HepG2 (cell line): Measurements from ENCODE around the gene PPM1E. TPM values are rescaled to one million over a fixed set of nuclear protein-coding genes. Genes with fewer than 3 reads are reported as not detected.

Experiments used
- ATAC-seq: fragments of 200-7000 bp; cut with Tn5 transposase; 3 replicates; pipeline ENCODE4 v1.9.1; 2020; ENCODE audit warnings: mild to moderate bottlenecking, moderate library complexity
- BruUV-seq: library from RNA; stranded (reverse); fragments of 400-500 nt; replicated peaks from 2 replicates; lab custom pipeline; 2021; lab: Mats Ljungman, UMichigan
- CTCF ChIA-PET: fragments of 300-600 bp; formaldehyde crosslinking; extraction: SDS; loops from one replicate; lab custom pipeline; 2021; ENCODE audit warnings: low total read pairs, inconsistent platforms, low intra/inter-chr PET ratio; lab: Yijun Ruan, JAX
- POLR2A ChIA-PET: fragments of 350-600 bp; sonication (Branson Sonifier 250); formaldehyde crosslinking; loops from one replicate; lab custom pipeline; 2020; ENCODE audit warnings: antibody characterized with exemption, inconsistent platforms; lab: Yijun Ruan, JAX
- DNase-seq: peaks from one replicate; pipeline ENCODE4 v3.0.0-alpha.2; 2015; ENCODE audit warnings: low spot score
- FAIRE-seq: peaks from 3 replicates; lab custom pipeline; 2011; peaks lifted over from hg19 to GRCh38; lab: Jason Lieb, UNC
- H2AFZ ChIP-seq: one replicate; pipeline ENCODE4 v1.6.1; 2011; ENCODE audit warnings: low read length, inconsistent platforms
- H3K27ac ChIP-seq: fragments of 300-600 bp; 3 replicates; pipeline ENCODE4 v1.8.0; 2011; ENCODE audit warnings: mixed run types, mild to moderate bottlenecking, mixed read lengths, low read length, inconsistent platforms; ENCODE audit not compliant: insufficient read depth; ENCODE audit errors: extremely low read length
- H3K27me3 ChIP-seq, 2 experiments: fragments of 200-600 bp in 1 of 2; 2 replicates in 1 of 2; 3 replicates in 1 of 2; pipeline versions ENCODE4 v1.6.0 to v1.8.0; 2011; ENCODE audit warnings: low read length in 2 of 2, mild to moderate bottlenecking in 2 of 2, moderate library complexity in 2 of 2, inconsistent platforms in 1 of 2; ENCODE audit not compliant: insufficient read depth in 2 of 2, control insufficient read depth in 1 of 2
- H3K36me3 ChIP-seq, 2 experiments: fragments of 200-600 bp in 1 of 2; replicated peaks in 1 of 2; 2 replicates in 1 of 2; 3 replicates in 1 of 2; pipeline versions ENCODE4 v1.5.1 to v1.8.0; 2011; ENCODE audit warnings: low read length in 2 of 2, inconsistent platforms in 1 of 2; ENCODE audit not compliant: insufficient read depth in 2 of 2, control insufficient read depth in 1 of 2
- H3K4me1 ChIP-seq: 2 replicates; pipeline ENCODE4 v1.5.1; 2012; ENCODE audit warnings: low read length, inconsistent platforms; ENCODE audit not compliant: insufficient read depth
- H3K4me2 ChIP-seq: 2 replicates; pipeline ENCODE4 v1.6.0; 2011; ENCODE audit warnings: low read depth, low read length, inconsistent platforms
- H3K4me3 ChIP-seq, 3 experiments: fragments of 200-600 bp in 1 of 3; sonication (generic), shearing (Covaris generic) in 1 of 3; replicated peaks in 1 of 3; 2 replicates each; pipeline ENCODE4 v1.5.1; 2011 to 2016; ENCODE audit warnings: low read length in 3 of 3, inconsistent platforms in 2 of 3, low read depth in 2 of 3, mild to moderate bottlenecking in 2 of 3, control low read depth in 1 of 3, mixed read lengths in 1 of 3; ENCODE audit not compliant: insufficient read depth in 1 of 3
- H3K79me2 ChIP-seq: one replicate; pipeline ENCODE4 v1.6.1; 2011; ENCODE audit warnings: low read length, inconsistent platforms; ENCODE audit not compliant: insufficient read depth
- H3K9ac ChIP-seq: 2 replicates; pipeline ENCODE4 v1.6.0; 2011; ENCODE audit warnings: mild to moderate bottlenecking, low read depth, low read length, inconsistent platforms; ENCODE audit not compliant: insufficient read depth
- H3K9me3 ChIP-seq: 2 replicates; pipeline ENCODE4 v1.5.1; 2012; ENCODE audit warnings: mild to moderate bottlenecking, low read length
- H4K20me1 ChIP-seq: 2 replicates; pipeline ENCODE4 v1.6.0; 2011; ENCODE audit warnings: inconsistent platforms, mild to moderate bottlenecking, low read length, moderate library complexity; ENCODE audit not compliant: insufficient read depth
- BCL3 ChIP-seq: sonication (generic); formaldehyde crosslinking; IDR thresholded peaks from 2 replicates; pipeline ENCODE4 v1.5.1; 2020; ENCODE audit warnings: mild to moderate bottlenecking, missing genetic modification reagents, moderate library complexity
- BRCA1 ChIP-seq: sonication (generic); formaldehyde crosslinking; IDR thresholded peaks from 2 replicates; pipeline ENCODE4 v1.4.0; 2020; ENCODE audit warnings: missing genetic modification reagents
- HMG20A ChIP-seq: IDR thresholded peaks from 2 replicates; pipeline ENCODE4 v1.6.1; 2016; ENCODE audit warnings: borderline replicate concordance
- HOXD1 ChIP-seq: sonication (generic); formaldehyde crosslinking; IDR thresholded peaks from 2 replicates; pipeline ENCODE4 v1.5.0; 2020; ENCODE audit warnings: missing genetic modification reagents
- MIER2 ChIP-seq: IDR thresholded peaks from 2 replicates; pipeline ENCODE4 v1.6.1; 2016; ENCODE audit warnings: missing biosample characterization, missing genetic modification reagents
- MYC ChIP-seq: sonication (generic); formaldehyde crosslinking; IDR thresholded peaks from 2 replicates; pipeline ENCODE4 v1.9.0; 2021; ENCODE audit warnings: missing genetic modification reagents, borderline replicate concordance
- NFKB2 ChIP-seq: sonication (generic); formaldehyde crosslinking; IDR thresholded peaks from 2 replicates; pipeline ENCODE4 v1.4.0; 2020; ENCODE audit warnings: missing genetic modification reagents, borderline replicate concordance
- TOPORS ChIP-seq: sonication (generic); formaldehyde crosslinking; IDR thresholded peaks from 2 replicates; pipeline ENCODE4 v1.8.0; 2023; ENCODE audit warnings: mild to moderate bottlenecking, missing genetic modification reagents
- ZBTB42 ChIP-seq: sonication (generic); formaldehyde crosslinking; IDR thresholded peaks from 2 replicates; pipeline ENCODE4 v1.5.0; 2020; ENCODE audit warnings: mild to moderate bottlenecking, missing genetic modification reagents
- ZBTB49 ChIP-seq: sonication (generic); formaldehyde crosslinking; IDR thresholded peaks from 2 replicates; pipeline ENCODE4 v1.4.0; 2020; ENCODE audit warnings: missing genetic modification reagents, borderline replicate concordance
- ZFAT ChIP-seq: sonication (generic); formaldehyde crosslinking; conservative IDR thresholded peaks from 2 replicates; pipeline ENCODE4 v1.8.1; 2023; ENCODE audit warnings: missing genetic modification reagents, inconsistent platforms
- ZNF230 ChIP-seq: sonication (generic); formaldehyde crosslinking; IDR thresholded peaks from 2 replicates; pipeline ENCODE4 v1.4.0; 2020; ENCODE audit warnings: mild to moderate bottlenecking, missing genetic modification reagents
- ZNF564 ChIP-seq: sonication (generic); formaldehyde crosslinking; IDR thresholded peaks from 2 replicates; pipeline ENCODE4 v1.8.1; 2023; ENCODE audit warnings: mild to moderate bottlenecking, missing genetic modification reagents
- WGBS: methylation state at CpG from one replicate; pipeline ENCODE4 v1.1.6; 2017; ENCODE audit warnings: low lambda C conversion rate; 5-methylcytosine and 5-hydroxymethylcytosine counted together
- in situ Hi-C: cut with HindIII; loops from 2 replicates; pipeline ENCODE4 v1.10.0; 2017; ENCODE audit warnings: low pct_unique_long_range_greater_than_20kb; ENCODE audit not compliant: extremely low pct_ligation_motif_present
- intact Hi-C: fragments of 100-400 bp; cut with micrococcal nuclease; formaldehyde crosslinking; loops from one replicate; pipeline ENCODE4 v1.10.0; 2022; ENCODE audit not compliant: unreplicated experiment
- polyA plus RNA-seq, 8 experiments: library from polyadenylated mRNA; depleted of rRNA in 3 of 8; stranded (reverse) in 7 of 8; unstranded in 1 of 8; fragments of >200 nt; fragmentation: Illumina TruSeq in 4 of 8; extraction: Trizol in 4 of 8; gene quantifications; 2 replicates each; pipeline versions ENCODE4 v1.2.1 to v1.2.3, GENCODE V29; 2011 to 2016; ENCODE audit warnings: low read depth in 4 of 8, missing spikeins in 1 of 8, mixed read lengths in 1 of 8; ENCODE audit not compliant: insufficient read depth in 1 of 8
- total RNA-seq, 5 experiments: library from RNA; depleted of rRNA; stranded (reverse); fragments of >200 nt; fragmentation: Illumina TruSeq; extraction: Trizol; gene quantifications; 2 replicates each; pipeline ENCODE4 v1.2.3, GENCODE V29; 2016; ENCODE audit warnings: low read depth in 1 of 5
- TF ChIP-seq, protein P1 (sequence below): IDR thresholded peaks from 2 replicates; pipeline ENCODE4 v1.6.1; 2016; ENCODE audit warnings: missing genetic modification reagents, missing compliant biosample characterization
- TF ChIP-seq, protein P2 (sequence below): IDR thresholded peaks from 2 replicates; pipeline ENCODE4 v1.6.1; 2016; ENCODE audit warnings: missing biosample characterization, missing genetic modification reagents, low read depth
- TF ChIP-seq, protein P3 (sequence below): sonication (generic); formaldehyde crosslinking; IDR thresholded peaks from 2 replicates; pipeline ENCODE4 v1.4.0; 2020; ENCODE audit warnings: missing genetic modification reagents

The PPM1E gene
- total and polyA plus RNA-seq, 2 of the 13 experiments (the other 11 are each of a cell fraction or from before 2014, with no cell fraction given): 0.15 TPM; not detected in 1

DNA sequence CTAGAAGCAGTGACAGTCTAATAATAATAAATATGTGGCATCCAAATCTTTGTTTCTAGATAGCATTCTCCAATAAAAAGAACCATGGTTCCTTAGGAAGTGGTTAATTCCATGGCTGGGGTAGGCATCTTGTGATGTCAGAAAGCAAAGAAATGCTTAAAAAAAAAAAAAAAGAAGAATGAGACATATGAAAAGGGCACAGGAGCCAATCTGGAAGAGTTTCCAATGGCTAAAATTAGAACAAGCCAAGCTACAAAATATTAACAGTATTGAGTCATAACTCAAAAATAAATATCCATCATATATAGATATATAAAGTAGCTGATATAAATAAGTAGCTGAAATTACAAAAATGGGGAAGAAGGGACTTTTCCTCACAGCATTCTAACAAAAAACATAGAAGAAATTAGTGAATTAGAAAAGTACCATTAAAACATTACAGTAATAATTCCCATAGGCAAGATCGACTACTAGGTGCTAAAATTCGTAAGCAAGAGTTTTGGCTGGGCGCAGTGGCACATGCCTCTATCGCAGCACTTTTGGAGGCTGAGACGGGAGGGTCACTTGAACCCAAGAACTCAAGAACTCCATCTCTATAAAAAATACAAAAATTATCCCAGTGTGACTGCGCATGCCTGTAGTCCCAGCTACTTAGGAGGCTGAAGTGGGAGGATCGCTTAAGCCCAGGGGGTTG, 239.7 kb downstream of the PPM1E start:
- Histone ChIP-seq H3K9ac (no peak overlapping the region), H3K27ac (no peak overlapping the region), H3K4me1 (peaks cover 7% of the 10 kb centered on the region), H3K4me3 (no peak overlapping the region), H2AFZ (no peak overlapping the region), H3K4me2 (no peak overlapping the region), H3K79me2 (no peaks in the 10 kb centered on the region), H4K20me1 (no peaks in the 10 kb centered on the region), H3K27me3 (no peaks in the 10 kb centered on the region), H3K36me3 (peaks cover 0 to 5% of the 10 kb centered on the region in 2 experiments; a peak in 4 of 5 replicates), H3K9me3 (no peaks in the 10 kb centered on the region)
- ATAC-seq: no peak
- no peak for DNase-seq
- 95% methylated on average over 7 of the region's 7 CpGs for WGBS
- no TSS peak for BruUV-seq
- intact Hi-C loops (no loop called here), in situ Hi-C loops (no loop called here)
- FAIRE-seq: no peak
- CTCF ChIA-PET: interaction anchor here (0.6 kb wide), 1 partner anchor 197 kb away, joined by 3 read pairs; no protein-coding TSS in a partner anchor
- POLR2A ChIA-PET: no interaction called here
- TF ChIP-seq ZFAT (CRISPR knock-in tag) (no peak), HOXD1 (CRISPR knock-in tag) (no peak), HMG20A (no peak), BCL3 (CRISPR knock-in tag) (no peak), MIER2 (CRISPR knock-in tag) (no peak), ZBTB49 (CRISPR knock-in tag) (no peak), MYC (no peak), ZNF230 (CRISPR knock-in tag) (no peak), ZNF564 (CRISPR knock-in tag) (no peak), BRCA1 (CRISPR knock-in tag) (no peak), NFKB2 (no peak), ZBTB42 (no peak), TOPORS (CRISPR knock-in tag) (no peak)
- TF ChIP-seq, protein P1, sequence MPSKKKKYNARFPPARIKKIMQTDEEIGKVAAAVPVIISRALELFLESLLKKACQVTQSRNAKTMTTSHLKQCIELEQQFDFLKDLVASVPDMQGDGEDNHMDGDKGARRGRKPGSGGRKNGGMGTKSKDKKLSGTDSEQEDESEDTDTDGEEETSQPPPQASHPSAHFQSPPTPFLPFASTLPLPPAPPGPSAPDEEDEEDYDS (CRISPR knock-in tag): no peak
- TF ChIP-seq, protein P2, sequence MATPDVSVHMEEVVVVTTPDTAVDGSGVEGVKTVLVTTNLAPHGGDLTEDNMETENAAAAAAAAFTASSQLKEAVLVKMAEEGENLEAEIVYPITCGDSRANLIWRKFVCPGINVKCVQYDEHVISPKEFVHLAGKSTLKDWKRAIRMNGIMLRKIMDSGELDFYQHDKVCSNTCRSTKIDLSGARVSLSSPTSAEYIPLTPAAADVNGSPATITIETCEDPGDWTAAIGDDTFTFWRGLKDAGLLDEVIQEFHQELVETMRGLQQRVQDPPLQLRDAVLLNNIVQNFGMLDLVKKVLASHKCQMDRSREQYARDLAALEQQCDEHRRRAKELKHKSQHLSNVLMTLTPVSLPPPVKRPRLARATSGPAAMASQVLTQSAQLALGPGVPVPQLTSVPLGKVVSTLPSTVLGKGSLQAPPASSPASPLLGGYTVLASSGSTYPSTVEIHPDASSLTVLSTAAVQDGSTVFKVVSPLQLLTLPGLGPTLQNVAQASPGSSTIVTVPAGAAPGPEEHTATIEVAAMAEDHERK (CRISPR knock-in tag): no peak
- TF ChIP-seq, protein P3, sequence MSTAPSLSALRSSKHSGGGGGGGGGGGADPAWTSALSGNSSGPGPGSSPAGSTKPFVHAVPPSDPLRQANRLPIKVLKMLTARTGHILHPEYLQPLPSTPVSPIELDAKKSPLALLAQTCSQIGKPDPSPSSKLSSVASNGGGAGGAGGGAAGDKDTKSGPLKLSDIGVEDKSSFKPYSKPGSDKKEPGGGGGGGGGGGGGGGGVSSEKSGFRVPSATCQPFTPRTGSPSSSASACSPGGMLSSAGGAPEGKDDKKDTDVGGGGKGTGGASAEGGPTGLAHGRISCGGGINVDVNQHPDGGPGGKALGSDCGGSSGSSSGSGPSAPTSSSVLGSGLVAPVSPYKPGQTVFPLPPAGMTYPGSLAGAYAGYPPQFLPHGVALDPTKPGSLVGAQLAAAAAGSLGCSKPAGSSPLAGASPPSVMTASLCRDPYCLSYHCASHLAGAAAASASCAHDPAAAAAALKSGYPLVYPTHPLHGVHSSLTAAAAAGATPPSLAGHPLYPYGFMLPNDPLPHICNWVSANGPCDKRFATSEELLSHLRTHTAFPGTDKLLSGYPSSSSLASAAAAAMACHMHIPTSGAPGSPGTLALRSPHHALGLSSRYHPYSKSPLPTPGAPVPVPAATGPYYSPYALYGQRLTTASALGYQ: no peak
